A673 (cell line): ENCODE results near the gene DCAF15. TPM values are rescaled to one million over a fixed set of nuclear protein-coding genes. Genes with fewer than 3 reads are reported as not detected.
"Not testable (repeated sequence)": the region's sequence is repeated elsewhere in the genome, so short reads cannot be mapped to it uniquely, and the experiment has no call there.

Experiments
- BruUV-seq: library from RNA; stranded (reverse); fragments of 400-500 nt; replicated peaks from 2 replicates; lab custom pipeline; 2021; lab: Mats Ljungman, UMichigan
- CTCF ChIA-PET: fragments of 300-600 bp; sonication (Branson Sonifier 250); formaldehyde crosslinking; loops from one replicate; lab custom pipeline; 2022; ENCODE audit warnings: antibody characterized with exemption; lab: Charles Lee
- POLR2A ChIA-PET: fragments of 300-600 bp; sonication (Branson Sonifier 250); formaldehyde crosslinking; loops from one replicate; lab custom pipeline; 2022; ENCODE audit warnings: antibody characterized with exemption; ENCODE audit not compliant: low non-redundant PET; lab: Charles Lee
- DNase-seq: peaks from one replicate; pipeline ENCODE4 v3.0.0-alpha.2; 2015; ENCODE audit warnings: low spot score
- H3K27ac ChIP-seq: fragments of 200-600 bp; sonication (generic); 2 replicates; pipeline ENCODE4 v1.5.1; 2016; ENCODE audit warnings: mixed run types, low read depth, mild to moderate bottlenecking, mixed read lengths, antibody characterized with exemption, low read length; ENCODE audit not compliant: poor library complexity, severe bottlenecking
- H3K27me3 ChIP-seq: fragments of 200-600 bp; sonication (generic); replicated peaks from 2 replicates; pipeline ENCODE4 v1.6.1; 2017; ENCODE audit warnings: mixed run types, low read depth, mild to moderate bottlenecking, mixed read lengths, antibody characterized with exemption, low read length; ENCODE audit not compliant: insufficient read depth, poor library complexity
- H3K36me3 ChIP-seq: fragments of 200-600 bp; sonication (generic); 2 replicates; pipeline ENCODE4 v1.6.1; 2016; ENCODE audit warnings: mixed run types, mild to moderate bottlenecking, mixed read lengths, antibody characterized with exemption, low read length; ENCODE audit not compliant: insufficient read depth, poor library complexity, severe bottlenecking
- H3K4me1 ChIP-seq: fragments of 200-600 bp; sonication (generic); 2 replicates; pipeline ENCODE4 v1.6.1; 2017; ENCODE audit warnings: mixed run types, mild to moderate bottlenecking, mixed read lengths, antibody characterized with exemption, low read length; ENCODE audit not compliant: insufficient read depth, poor library complexity, severe bottlenecking
- H3K4me3 ChIP-seq: fragments of 200-600 bp; sonication (generic); 2 replicates; pipeline ENCODE4 v1.5.1; 2016; ENCODE audit warnings: low read depth, mixed run types, mild to moderate bottlenecking, mixed read lengths, low read length; ENCODE audit not compliant: poor library complexity, severe bottlenecking
- H3K9me3 ChIP-seq: fragments of 200-600 bp; sonication (generic); 2 replicates; pipeline ENCODE4 v1.6.1; 2016; ENCODE audit warnings: mixed run types, low read depth, mild to moderate bottlenecking, mixed read lengths, antibody characterized with exemption, low read length; ENCODE audit not compliant: poor library complexity, severe bottlenecking
- EZH2 ChIP-seq: fragments of 200-600 bp; sonication (generic); IDR thresholded peaks from 2 replicates; pipeline ENCODE4 v1.6.1; 2017; ENCODE audit warnings: borderline replicate concordance, low read depth, mild to moderate bottlenecking, mixed read lengths, antibody characterized with exemption, low read length; ENCODE audit not compliant: poor library complexity, severe bottlenecking
- intact Hi-C: fragments of 100-400 bp; cut with micrococcal nuclease; formaldehyde crosslinking; loops from one replicate; pipeline ENCODE4 v1.10.0; 2022; ENCODE audit not compliant: unreplicated experiment
- total RNA-seq: library from RNA; stranded (reverse); gene quantifications from 2 replicates; pipeline ENCODE4 v1.2.3, GENCODE V29; 2021
- TF ChIP-seq, protein P1 (sequence below): fragments of 300-800, 200-600 bp; sonication (generic); conservative IDR thresholded peaks from 2 replicates; pipeline ENCODE4 v1.5.1; 2017; ENCODE audit warnings: low read depth, mild to moderate bottlenecking, antibody characterized with exemption, low read length, moderate library complexity, mixed read lengths

The DCAF15 gene
- total RNA-seq, 1 experiment from 2014 or later, result 65.4 TPM

DNA sequence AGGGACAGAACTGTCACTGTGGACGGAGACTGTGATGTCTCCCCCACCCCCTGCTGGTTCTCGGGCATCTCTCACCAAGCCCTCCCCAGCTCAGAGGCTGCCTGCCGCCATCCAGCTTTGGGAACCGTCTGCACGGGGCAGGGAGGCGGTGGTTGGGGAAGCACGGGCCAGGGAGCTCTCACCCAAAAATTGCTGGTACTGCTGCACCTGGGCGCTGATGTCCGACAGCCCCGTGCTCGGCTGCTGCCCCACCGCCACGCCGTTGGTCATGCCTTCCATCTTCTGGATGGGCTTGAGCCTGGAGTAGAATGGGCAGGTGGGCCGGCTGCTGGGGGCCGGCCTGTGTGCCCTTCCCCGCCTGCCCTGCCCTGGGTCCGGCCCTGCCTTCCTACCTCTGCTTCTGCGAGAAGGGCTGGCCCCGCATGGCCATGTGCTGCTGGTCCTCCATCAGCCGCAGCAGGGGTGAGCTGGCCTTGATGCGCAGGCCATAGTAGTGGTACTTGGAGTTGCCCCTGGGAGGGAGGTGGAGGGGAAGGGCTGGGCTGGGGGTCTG is 16.1 kb downstream of the DCAF15 start:
- no peaks in the 10 kb centered on the region for H3K4me1 ChIP-seq
- peaks cover 39% of the 10 kb centered on the region for H3K36me3 ChIP-seq
- TF ChIP-seq EZH2, result no peak
- TF ChIP-seq, protein P1, sequence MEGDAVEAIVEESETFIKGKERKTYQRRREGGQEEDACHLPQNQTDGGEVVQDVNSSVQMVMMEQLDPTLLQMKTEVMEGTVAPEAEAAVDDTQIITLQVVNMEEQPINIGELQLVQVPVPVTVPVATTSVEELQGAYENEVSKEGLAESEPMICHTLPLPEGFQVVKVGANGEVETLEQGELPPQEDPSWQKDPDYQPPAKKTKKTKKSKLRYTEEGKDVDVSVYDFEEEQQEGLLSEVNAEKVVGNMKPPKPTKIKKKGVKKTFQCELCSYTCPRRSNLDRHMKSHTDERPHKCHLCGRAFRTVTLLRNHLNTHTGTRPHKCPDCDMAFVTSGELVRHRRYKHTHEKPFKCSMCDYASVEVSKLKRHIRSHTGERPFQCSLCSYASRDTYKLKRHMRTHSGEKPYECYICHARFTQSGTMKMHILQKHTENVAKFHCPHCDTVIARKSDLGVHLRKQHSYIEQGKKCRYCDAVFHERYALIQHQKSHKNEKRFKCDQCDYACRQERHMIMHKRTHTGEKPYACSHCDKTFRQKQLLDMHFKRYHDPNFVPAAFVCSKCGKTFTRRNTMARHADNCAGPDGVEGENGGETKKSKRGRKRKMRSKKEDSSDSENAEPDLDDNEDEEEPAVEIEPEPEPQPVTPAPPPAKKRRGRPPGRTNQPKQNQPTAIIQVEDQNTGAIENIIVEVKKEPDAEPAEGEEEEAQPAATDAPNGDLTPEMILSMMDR, result no peak
- intact Hi-C loops, result no loop called here
- no TSS peak for BruUV-seq
- ChIA-PET POLR2A (no interaction called here), CTCF (interaction anchor here (1.0 kb wide), 1 partner anchor 105 kb away, joined by 3 read pairs; no protein-coding TSS in a partner anchor)
- no peak for DNase-seq
- H3K4me3 ChIP-seq, result no peak overlapping the region
- H3K9me3 ChIP-seq, result no peaks in the 10 kb centered on the region
- no peak overlapping the region for H3K27ac ChIP-seq
- H3K27me3 ChIP-seq, result no peaks in the 10 kb centered on the region

DNA sequence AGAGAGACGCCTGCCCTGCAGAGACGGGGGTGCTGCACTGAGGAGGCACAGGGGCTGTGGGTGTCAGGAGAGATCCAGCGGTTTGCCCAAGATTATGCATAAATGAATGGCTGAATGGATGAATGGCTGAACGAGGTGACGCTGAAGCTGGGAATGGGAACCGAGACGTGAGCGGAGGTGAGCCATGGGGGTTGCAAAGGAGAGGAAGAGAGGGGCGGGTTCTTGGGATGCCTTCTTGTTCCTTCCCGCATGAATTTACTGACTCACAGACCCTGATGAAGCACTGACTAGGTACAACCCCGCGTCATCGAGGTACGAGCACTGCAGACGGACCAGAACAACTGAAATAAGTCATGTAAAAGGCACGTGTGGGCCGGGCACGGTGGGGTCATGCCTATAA is 16.7 kb downstream of the DCAF15 start:
- DNase-seq, result no peak
- ChIA-PET CTCF (interaction anchor here (1.0 kb wide), 1 partner anchor 105 kb away, joined by 3 read pairs; no protein-coding TSS in a partner anchor), POLR2A (no interaction called here)
- Histone ChIP-seq H3K36me3 (peaks cover 39% of the 10 kb centered on the region), H3K27ac (no peak overlapping the region), H3K4me1 (no peaks in the 10 kb centered on the region), H3K27me3 (no peaks in the 10 kb centered on the region), H3K9me3 (no peaks in the 10 kb centered on the region), H3K4me3 (no peak overlapping the region)
- BruUV-seq, result no TSS peak
- intact Hi-C loops, result no loop called here
- no peak for TF ChIP-seq EZH2
- TF ChIP-seq, protein P1, result no peak

DNA sequence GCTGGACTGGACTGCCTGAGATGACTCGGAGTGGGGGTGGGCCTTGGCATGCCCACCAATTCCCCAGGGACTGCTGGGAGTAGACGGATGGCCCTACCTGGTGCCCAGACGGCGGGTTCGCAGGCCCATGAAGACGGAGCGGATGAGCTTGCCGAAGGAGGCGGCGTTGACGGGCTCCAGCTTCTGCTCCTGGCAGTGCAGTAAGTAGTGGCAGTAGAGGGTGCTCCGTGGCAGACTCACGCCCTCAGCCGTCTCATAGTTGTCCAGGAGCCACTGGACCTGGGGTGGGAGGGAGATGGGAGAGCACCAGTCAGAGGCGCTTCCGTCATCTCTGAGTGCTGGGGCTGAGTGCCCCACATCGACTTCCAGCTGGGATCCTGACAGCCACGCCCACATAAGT is 17.6 kb downstream of the DCAF15 start:
- no peak for TF ChIP-seq EZH2
- Histone ChIP-seq H3K27me3 (no peaks in the 10 kb centered on the region), H3K4me1 (no peaks in the 10 kb centered on the region), H3K27ac (no peak overlapping the region), H3K36me3 (peaks cover 39% of the 10 kb centered on the region), H3K9me3 (no peaks in the 10 kb centered on the region), H3K4me3 (no peak overlapping the region)
- ChIA-PET POLR2A (no interaction called here), CTCF (interaction anchor here (0.5 kb wide), 1 partner anchor 71 kb away, joined by 5 read pairs; no protein-coding TSS in a partner anchor)
- intact Hi-C loops, result no loop called here
- DNase-seq, result no peak
- BruUV-seq, result no TSS peak

DNA sequence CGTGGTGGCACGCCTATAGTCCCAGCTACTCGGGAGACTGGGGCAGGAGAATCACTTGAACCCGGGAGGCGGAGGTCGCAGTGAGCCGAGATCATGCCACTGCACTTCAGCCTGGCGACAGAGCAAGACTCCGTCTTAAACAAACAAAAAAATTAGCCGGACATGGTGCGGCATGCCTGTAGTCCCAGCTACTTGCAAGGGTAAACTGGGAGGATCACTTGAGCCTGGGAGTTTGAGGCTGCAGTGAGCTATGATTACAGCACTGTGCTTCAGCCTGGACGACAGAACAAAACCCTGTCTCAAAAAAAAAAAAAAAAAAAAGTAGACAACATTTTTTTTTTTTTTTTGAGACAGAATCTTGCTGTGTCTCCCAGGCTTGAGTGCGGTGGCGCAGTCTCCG is 19.6 kb downstream of the DCAF15 start:
- intact Hi-C loops, result not testable (repeated sequence)
- POLR2A ChIA-PET, result interaction anchor here (0.6 kb wide), 1 partner anchor 73 kb away, joined by 3 read pairs; no protein-coding TSS in a partner anchor

More for the DNA sequence above, 19.6 kb downstream of the DCAF15 start:
- H3K27me3 ChIP-seq, H3K27ac ChIP-seq, H3K4me1 ChIP-seq, H3K4me3 ChIP-seq, DNase-seq, BruUV-seq, CTCF ChIA-PET, H3K9me3 ChIP-seq: not testable (repeated sequence)
- peaks cover 28% of the 10 kb centered on the region for H3K36me3 ChIP-seq
